ENCODE data around the gene AZGP1.

Gene AZGP1

GRCh38 chr7:99955247-99955646 lies 20.6 kb downstream of the AZGP1 start:
- TF ChIP-seq FOXM1 (IDR thresholded peaks at IDR 0.05; ENCODE audit: borderline replicate concordance, low read depth) (no peak), TCF12 (IDR thresholded peaks at IDR 0.05; ENCODE audit: low read depth) (no peak), NFIC (IDR thresholded peaks at IDR 0.05) (no peak), ZBTB7A (IDR thresholded peaks at IDR 0.05; ENCODE audit: low read depth) (no peak), CEBPB (IDR thresholded peaks at IDR 0.05) (no peak), TEAD4 (IDR thresholded peaks at IDR 0.05) (no peak), EP300 (IDR thresholded peaks at IDR 0.05; ENCODE audit: borderline replicate concordance) (no peak), MAX (IDR thresholded peaks at IDR 0.05) (no peak), CREB1 (IDR thresholded peaks at IDR 0.05; ENCODE audit: low read depth) (no peak), RAD21 (IDR thresholded peaks at IDR 0.05; ENCODE audit: low read depth) (no peak), TAF1 (IDR thresholded peaks at IDR 0.05; ENCODE audit: low read depth) (no peak), YY1 (IDR thresholded peaks at IDR 0.05; ENCODE audit: low read depth) (no peak)
- TF ChIP-seq, protein P1, sequence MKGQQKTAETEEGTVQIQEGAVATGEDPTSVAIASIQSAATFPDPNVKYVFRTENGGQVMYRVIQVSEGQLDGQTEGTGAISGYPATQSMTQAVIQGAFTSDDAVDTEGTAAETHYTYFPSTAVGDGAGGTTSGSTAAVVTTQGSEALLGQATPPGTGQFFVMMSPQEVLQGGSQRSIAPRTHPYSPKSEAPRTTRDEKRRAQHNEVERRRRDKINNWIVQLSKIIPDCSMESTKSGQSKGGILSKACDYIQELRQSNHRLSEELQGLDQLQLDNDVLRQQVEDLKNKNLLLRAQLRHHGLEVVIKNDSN (IDR thresholded peaks at IDR 0.05), result no peak
- TF ChIP-seq, protein P2, sequence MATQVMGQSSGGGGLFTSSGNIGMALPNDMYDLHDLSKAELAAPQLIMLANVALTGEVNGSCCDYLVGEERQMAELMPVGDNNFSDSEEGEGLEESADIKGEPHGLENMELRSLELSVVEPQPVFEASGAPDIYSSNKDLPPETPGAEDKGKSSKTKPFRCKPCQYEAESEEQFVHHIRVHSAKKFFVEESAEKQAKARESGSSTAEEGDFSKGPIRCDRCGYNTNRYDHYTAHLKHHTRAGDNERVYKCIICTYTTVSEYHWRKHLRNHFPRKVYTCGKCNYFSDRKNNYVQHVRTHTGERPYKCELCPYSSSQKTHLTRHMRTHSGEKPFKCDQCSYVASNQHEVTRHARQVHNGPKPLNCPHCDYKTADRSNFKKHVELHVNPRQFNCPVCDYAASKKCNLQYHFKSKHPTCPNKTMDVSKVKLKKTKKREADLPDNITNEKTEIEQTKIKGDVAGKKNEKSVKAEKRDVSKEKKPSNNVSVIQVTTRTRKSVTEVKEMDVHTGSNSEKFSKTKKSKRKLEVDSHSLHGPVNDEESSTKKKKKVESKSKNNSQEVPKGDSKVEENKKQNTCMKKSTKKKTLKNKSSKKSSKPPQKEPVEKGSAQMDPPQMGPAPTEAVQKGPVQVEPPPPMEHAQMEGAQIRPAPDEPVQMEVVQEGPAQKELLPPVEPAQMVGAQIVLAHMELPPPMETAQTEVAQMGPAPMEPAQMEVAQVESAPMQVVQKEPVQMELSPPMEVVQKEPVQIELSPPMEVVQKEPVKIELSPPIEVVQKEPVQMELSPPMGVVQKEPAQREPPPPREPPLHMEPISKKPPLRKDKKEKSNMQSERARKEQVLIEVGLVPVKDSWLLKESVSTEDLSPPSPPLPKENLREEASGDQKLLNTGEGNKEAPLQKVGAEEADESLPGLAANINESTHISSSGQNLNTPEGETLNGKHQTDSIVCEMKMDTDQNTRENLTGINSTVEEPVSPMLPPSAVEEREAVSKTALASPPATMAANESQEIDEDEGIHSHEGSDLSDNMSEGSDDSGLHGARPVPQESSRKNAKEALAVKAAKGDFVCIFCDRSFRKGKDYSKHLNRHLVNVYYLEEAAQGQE (IDR thresholded peaks at IDR 0.05; ENCODE audit: low read depth), result no peak

- no peak for TF ChIP-seq TAF1 (IDR thresholded peaks at IDR 0.05; ENCODE audit: low read depth)
- TF ChIP-seq CEBPB (IDR thresholded peaks at IDR 0.05), result no peak
- no peak for TF ChIP-seq RAD21 (IDR thresholded peaks at IDR 0.05; ENCODE audit: low read depth)
- no peak for TF ChIP-seq TEAD4 (IDR thresholded peaks at IDR 0.05)
- TF ChIP-seq ZBTB7A (IDR thresholded peaks at IDR 0.05; ENCODE audit: low read depth), result no peak
- TF ChIP-seq, protein P2 (IDR thresholded peaks at IDR 0.05; ENCODE audit: low read depth), result no peak
- no peak for TF ChIP-seq EP300 (IDR thresholded peaks at IDR 0.05; ENCODE audit: borderline replicate concordance)
- no peak for TF ChIP-seq FOXM1 (IDR thresholded peaks at IDR 0.05; ENCODE audit: borderline replicate concordance, low read depth)
Observed at GRCh38 chr7:99953649-99954048, 22.2 kb downstream of the AZGP1 start.

- TF ChIP-seq RAD21 (IDR thresholded peaks at IDR 0.05; ENCODE audit: low read depth) (peak; percentile 9; the same call in 1 of the 2 replicates), EP300 (IDR thresholded peaks at IDR 0.05; ENCODE audit: borderline replicate concordance) (no peak), TEAD4 (IDR thresholded peaks at IDR 0.05) (no peak)
Observed at GRCh38 chr7:99949645-99950228, 26.1 kb downstream of the AZGP1 start.

GRCh38 chr7:99947608-99948007 lies 28.2 kb downstream of the AZGP1 start:
- TF ChIP-seq FOXM1 (IDR thresholded peaks at IDR 0.05; ENCODE audit: borderline replicate concordance, low read depth) (no peak), TCF12 (IDR thresholded peaks at IDR 0.05; ENCODE audit: low read depth) (no peak), MAX (IDR thresholded peaks at IDR 0.05) (no peak), RAD21 (IDR thresholded peaks at IDR 0.05; ENCODE audit: low read depth) (no peak), NFIC (IDR thresholded peaks at IDR 0.05) (no peak), EP300 (IDR thresholded peaks at IDR 0.05; ENCODE audit: borderline replicate concordance) (no peak), EGR1 (IDR thresholded peaks at IDR 0.05) (no peak), CEBPB (IDR thresholded peaks at IDR 0.05) (no peak), TEAD4 (IDR thresholded peaks at IDR 0.05) (no peak), YY1 (IDR thresholded peaks at IDR 0.05; ENCODE audit: low read depth) (no peak), TAF1 (IDR thresholded peaks at IDR 0.05; ENCODE audit: low read depth) (no peak), ZBTB7A (IDR thresholded peaks at IDR 0.05; ENCODE audit: low read depth) (no peak), CREB1 (IDR thresholded peaks at IDR 0.05; ENCODE audit: low read depth) (no peak)
- TF ChIP-seq, protein P1 (IDR thresholded peaks at IDR 0.05), result no peak
- TF ChIP-seq, protein P2 (IDR thresholded peaks at IDR 0.05; ENCODE audit: low read depth), result no peak

All from Ishikawa (cell line).